HG02759 (cell line): ENCODE measurements around the gene DOCK9.
"Not testable (repeated sequence)": the region's sequence is repeated elsewhere in the genome, so short reads cannot be mapped to it uniquely, and the experiment has no call there.

Experiments
- ATAC-seq: cut with Tn5 transposase; IDR thresholded peaks from one replicate; pipeline ENCODE4 v1.9.1; 2021; ENCODE audit warnings: mild to moderate bottlenecking, moderate library complexity; ENCODE audit not compliant: unreplicated experiment

The DOCK9 gene

DNA sequence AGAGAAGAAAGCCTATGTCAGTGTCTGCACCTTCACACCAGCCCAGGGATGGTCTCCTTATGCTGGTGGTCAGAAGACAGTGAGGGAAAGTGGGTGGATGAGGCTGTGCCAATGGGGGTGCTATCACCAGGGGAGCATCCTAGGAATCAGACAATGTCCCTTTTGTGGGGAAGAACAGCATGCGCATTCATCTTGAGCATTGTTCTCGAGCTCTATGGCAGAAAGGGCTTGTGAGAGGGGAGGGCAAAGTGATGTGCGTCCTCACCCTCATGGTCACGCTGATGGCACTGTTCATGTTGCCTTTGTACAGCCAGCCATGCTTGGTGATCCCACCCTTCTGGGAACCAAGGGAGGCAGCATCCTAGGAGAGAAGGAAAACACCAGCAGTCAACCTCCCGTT lies 56.1 kb downstream of the DOCK9 start:
- ATAC-seq = no peak

DNA sequence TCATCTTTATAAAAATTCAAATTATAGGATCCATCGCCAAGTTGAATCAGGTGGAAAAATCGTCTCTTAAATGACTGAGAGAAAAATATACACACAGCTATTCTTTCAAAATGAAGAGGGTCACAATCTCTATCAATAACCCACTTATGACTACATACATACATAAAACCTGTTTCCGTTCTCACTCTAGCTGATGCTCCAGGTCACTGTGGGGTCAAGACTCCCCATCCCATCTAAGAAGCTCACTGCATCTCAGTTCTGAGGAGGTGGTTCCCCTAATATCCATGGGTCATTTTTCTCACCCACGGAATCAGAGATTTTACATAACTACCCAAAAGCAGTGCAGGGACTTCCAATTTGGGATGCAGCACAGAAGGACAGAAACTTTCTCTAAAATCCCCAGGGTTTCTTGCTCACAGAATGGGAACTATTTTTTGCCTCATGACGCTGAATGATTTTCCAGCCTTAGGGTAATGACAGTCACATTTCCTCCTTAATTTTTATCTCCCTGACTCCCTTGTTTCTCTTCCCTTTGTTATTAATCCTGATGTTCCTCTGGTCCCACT lies 56.8 kb downstream of the DOCK9 start:
- ATAC-seq = no peak

DNA sequence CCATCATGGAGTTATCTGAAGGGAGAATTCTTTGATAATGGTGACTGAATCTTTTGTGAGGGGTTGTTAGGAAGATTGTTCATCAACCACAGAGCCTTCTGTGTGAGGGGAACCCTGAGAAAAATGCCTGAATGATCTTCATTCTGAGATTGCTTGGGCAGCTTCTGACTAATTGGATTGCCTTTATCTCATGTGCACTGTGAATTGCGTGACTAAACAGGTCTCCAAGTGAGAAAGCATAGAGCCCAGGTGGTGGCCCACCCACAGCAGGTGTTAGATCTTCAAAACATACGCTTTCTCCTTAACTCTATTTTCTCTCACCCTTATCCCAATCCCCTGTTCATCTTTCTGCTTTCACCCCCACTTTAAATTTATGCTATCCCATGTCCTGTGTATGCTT lies 58.3 kb downstream of the DOCK9 start:
- ATAC-seq = no peak

- ATAC-seq = no peak
Measured at GRCh38 chr13:98918771-98919170, 59.1 kb downstream of the DOCK9 start.

DNA sequence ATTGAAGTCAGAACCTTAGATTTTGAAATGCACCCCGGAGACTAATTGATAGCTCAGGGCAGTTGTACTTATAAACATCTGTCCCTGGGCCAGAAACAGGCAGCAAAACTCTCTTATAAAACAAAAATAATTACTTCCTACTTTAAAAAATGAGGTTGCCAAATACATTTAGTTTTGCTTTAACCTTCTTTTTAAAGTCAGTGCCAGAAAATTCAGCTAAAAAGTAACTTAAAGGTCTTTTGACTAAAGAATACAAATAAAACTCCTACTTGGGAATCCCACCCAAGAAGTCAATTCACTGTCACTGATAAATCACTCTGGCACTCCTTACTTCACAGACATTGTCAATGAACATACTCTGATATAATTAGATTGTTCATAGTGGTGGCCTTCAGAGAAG lies 60.7 kb downstream of the DOCK9 start:
- no peak for ATAC-seq

GRCh38 chr13:98916403-98916802 lies 61.5 kb downstream of the DOCK9 start:
- no peak for ATAC-seq

DNA sequence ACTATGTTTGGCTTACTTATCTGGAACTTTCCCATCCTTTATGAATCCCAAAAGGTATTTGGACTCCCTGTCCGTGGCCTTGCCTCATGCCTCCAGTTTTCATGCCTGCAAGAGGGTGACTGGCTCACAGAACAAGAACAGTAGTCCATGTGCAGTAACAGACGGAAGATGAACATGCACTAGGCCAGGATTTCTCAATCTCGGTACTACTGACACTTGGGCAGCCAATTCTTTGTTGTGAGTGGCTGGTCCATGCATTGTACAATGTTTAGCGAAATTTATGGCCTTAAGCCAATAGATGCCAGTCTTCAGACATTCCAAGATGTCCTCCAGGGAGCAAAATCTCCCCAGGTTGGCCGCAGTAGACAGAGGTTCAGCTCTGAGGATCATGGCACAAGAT lies 61.9 kb downstream of the DOCK9 start:
- ATAC-seq = no peak

DNA sequence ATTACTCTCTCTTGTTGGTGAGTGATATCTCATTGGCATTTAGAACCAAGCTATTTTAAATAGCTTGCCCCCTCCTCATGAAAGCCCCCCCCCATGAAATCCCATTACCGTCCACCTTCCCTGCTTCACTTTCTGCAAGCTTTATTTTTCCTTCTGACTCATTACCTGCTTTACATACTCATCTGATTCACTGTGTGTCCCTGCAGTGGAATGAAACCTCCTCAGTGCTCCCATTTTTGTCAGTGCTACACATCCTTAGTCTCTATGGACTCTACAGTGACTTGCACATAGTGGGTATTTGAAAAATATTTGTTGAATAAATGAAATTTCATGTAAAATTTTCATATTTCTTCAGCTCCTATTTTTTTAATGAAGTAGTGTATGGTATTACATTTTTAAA lies 62.3 kb downstream of the DOCK9 start:
- ATAC-seq = no peak

GRCh38 chr13:98913741-98914140 lies 64.1 kb downstream of the DOCK9 start:
- ATAC-seq = no peak

GRCh38 chr13:98912846-98913245 lies 65.0 kb downstream of the DOCK9 start:
- ATAC-seq = no peak

- ATAC-seq = no peak
Measured at GRCh38 chr13:98910501-98910951, 67.3 kb downstream of the DOCK9 start.

DNA sequence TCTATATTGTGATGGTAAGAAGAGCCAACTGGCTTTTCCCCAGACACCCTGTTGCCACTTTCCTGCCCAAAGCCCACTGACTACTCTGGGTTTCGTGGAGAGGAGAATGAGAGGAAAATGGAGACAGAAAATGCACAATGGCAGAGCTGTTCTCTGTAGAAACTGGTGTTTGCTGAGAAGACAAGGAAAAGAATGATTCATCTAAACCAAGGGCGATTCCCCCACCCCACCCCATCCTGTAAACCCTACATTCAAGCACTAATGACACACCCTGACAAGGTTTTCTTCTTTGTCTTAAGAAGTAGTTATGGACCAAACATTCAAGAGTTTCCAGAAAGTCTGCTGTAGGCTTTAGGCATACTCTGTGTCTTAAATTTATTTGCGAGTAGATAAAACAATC lies 68.8 kb downstream of the DOCK9 start:
- no peak for ATAC-seq

DNA sequence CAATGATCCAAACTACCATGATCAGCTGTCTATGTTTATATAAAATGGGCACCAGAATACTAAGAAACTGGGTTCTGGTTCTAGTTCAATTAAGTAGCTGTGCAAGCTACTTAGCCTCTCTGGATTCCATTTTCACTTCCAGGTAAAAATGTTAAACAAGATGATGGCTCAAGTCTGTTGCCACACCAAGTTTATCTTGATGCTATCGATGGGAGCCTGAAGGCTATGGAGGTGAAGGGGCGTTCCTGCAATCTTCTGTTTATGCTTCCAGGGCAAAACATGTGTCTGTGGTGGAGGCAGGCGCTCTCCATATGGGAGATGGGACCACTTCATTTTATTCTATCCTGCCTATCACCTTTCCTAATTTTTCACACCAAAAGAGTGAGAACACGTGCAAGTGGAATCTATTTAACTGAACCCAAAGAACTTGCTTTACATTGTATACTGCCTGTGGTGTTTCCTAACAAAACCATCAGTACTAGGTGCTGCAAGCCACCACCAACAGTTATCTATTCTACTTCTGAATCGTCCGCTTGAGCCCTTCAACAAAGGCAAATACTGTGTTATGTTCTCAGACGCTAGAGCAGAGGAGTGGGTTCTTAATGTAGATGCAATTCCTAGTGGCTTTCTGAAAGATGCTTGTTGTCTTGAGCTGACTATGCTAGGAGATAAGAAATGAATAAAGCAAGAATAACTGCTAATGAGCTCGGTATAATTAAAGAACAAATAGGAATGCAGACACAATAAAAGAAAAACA lies 70.9 kb downstream of the DOCK9 start:
- ATAC-seq = no peak

GRCh38 chr13:98905199-98905598 lies 72.7 kb downstream of the DOCK9 start:
- ATAC-seq = no peak

DNA sequence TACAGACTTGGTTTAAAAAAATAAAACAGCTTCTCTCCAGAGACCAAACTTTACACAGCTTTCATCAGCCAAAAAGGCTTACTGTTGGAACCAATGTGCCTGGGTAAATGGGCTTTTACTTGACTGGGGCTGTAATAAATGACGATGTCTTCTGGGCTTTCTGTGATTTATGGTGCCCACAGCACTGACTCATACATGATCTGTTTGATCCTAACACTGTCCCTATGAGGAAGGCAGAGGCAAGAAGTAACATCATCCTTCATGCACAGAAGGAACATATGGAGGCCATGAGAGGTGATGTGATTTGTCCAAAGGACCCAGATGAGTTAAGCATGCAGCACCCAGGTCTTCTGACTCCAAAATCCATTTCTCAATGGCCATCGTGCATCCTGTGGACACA lies 77.4 kb downstream of the DOCK9 start:
- no peak for ATAC-seq

DNA sequence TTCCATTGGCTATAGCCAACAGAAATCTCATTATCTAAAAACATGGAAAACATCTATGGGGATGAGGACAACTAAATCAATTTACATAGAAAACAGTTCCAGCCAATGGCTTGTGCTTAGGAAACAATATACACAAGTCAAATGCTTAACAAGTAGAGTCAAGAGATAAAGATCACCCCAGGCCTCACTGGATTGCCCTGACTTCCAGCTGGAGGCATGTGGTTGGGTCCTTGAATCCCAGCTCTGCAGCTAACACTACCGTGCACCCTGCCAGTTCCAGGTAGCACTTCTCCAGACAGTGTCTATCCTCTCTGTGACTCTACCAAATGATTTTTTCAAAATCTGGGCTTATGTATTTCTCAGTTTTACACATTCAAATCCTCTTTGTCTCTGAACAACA lies 80.2 kb downstream of the DOCK9 start:
- ATAC-seq = no peak

DNA sequence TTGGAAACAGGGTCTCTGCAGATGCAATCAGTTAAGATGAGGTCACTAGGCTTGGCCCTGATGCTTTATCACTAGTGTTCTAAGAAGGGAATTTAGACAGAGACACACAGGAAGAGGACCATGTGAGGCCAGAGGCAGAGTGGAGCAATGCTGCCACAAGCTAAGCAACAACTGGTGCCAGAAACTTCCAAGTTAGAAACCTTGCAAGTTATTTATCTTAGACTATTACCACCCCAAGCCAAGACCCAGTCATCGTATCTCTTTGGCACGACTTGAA lies 81.1 kb downstream of the DOCK9 start:
- no peak for ATAC-seq

- no peak for ATAC-seq
Measured at GRCh38 chr13:98896083-98896867, 81.6 kb downstream of the DOCK9 start.

DNA sequence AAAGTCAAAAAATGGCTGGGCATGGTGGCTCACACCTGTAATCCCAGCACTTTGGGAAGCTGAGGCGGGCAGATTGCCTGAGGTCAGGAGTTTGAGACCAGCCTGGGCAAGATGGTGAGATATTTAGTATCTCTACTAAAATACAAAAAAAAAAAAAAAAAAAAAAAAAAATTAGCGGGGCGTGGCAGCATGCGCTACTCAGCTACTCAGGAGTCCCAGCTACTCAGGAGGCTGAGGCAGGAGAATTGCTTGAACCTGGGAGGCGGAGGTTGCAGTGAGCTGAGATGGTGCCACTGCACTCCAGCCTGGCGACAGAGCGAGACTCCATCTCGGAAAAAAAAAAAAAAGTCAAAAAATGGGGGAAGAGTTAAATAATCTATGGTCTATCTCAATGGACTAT lies 83.0 kb downstream of the DOCK9 start:
- not testable (repeated sequence) for ATAC-seq

DNA sequence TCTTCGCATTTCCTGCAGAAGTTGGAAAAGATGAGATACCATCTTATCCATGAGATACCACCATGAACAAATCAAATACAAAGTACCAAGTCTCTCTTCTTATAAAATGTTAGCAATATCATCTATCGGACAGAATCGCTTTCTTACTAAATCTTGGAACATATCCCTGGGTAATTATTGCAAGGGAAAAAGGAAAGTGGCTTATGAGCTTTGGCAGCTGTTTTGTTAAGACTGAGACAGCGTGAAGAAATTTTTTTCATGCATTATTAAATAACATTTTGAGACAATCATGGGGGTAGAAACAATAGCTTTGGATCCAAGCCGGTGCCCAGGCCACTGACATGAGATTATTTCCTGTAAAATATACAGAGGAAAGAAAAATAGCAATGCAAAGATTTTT lies 84.5 kb downstream of the DOCK9 start:
- no peak for ATAC-seq

DNA sequence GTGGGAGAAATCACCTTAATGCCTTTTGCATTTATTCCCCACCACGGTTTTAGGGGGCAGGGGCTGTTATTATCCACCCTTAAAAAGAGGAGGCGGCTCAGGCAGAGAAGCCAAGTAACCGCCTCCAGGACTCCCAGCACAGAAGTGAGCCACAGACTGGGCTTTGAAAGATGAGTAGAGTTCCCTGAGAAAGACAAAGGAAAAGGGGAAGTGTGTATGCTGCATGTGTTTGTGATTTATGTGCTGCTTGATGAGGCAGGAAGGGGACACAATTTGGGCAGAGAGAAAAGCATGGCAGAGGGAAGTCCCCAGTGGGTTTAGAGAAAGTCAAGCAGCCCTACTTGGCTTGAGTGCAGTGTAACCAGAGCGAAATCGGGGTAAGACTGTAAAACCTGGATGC lies 85.0 kb downstream of the DOCK9 start:
- no peak for ATAC-seq

DNA sequence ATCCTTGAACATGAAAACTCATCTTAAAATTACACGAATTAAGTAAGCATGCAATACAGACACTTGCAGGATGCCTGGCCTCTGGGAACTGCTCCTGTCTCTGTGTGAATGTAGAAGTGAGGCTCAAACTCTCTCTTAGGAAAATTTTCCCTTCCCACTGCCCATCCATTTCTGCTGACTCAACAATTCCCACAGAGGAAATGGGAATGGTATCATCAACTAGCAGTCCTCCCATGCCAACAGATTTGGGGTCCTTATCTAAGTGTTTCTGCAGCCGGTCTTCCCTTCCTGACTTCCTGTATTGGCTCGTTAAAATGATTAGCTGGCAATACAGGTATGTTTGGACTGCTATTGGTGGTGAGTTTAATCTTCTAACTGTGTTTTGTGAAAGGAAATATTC lies 85.8 kb downstream of the DOCK9 start:
- ATAC-seq = no peak
